Measurements from ENCODE around the gene DYNC1LI1. TPM values are rescaled to one million over a fixed set of nuclear protein-coding genes. Genes with fewer than 3 reads are reported as not detected.

DYNC1LI1 gene
- total RNA-seq, 2 donors from 2014 or later = 19.0 to 21.6 TPM

- no peak overlapping the region for H3K27ac ChIP-seq
- H3K36me3 ChIP-seq = no peaks in the 10 kb centered on the region
- no peaks in the 10 kb centered on the region for H3K4me1 ChIP-seq
- intact Hi-C loops (cut with DNase I) = no loop called here
- no peaks in the 10 kb centered on the region for H3K9me3 ChIP-seq
- TF ChIP-seq CTCF (IDR thresholded peaks at IDR 0.05) = no peak
- no peaks in the 10 kb centered on the region for H3K27me3 ChIP-seq
- no peak overlapping the region for H3K4me3 ChIP-seq
- no peak for DNase-seq
- no peak overlapping the region for H3K9ac ChIP-seq (ENCODE audit: low read depth in 2 of 2, low read length in 2 of 2)
Observed at GRCh38 chr3:32575451-32576113, 4.9 kb upstream of the DYNC1LI1 start.

GRCh38 chr3:32571192-32571485 lies 481 bp upstream of the DYNC1LI1 start:
- no peaks in the 10 kb centered on the region for H3K9me3 ChIP-seq
- peaks cover 5% of the 10 kb centered on the region for H3K4me1 ChIP-seq
- H3K27ac ChIP-seq = peak overlapping the region; percentile 90
- H3K36me3 ChIP-seq = no peaks in the 10 kb centered on the region
- DNase-seq = no peak
- H3K27me3 ChIP-seq = no peaks in the 10 kb centered on the region
- intact Hi-C loops (cut with DNase I) = no loop called here
- no peak for TF ChIP-seq CTCF (IDR thresholded peaks at IDR 0.05)
- H3K9ac ChIP-seq (ENCODE audit: low read depth in 2 of 2, low read length in 2 of 2) = peak overlapping the region; percentile 61 to 77
- peak overlapping the region; percentile 86 for H3K4me3 ChIP-seq

- no peaks in the 10 kb centered on the region for H3K27me3 ChIP-seq
- H3K4me1 ChIP-seq = peaks cover 5% of the 10 kb centered on the region
- H3K36me3 ChIP-seq = no peaks in the 10 kb centered on the region
- TF ChIP-seq CTCF (IDR thresholded peaks at IDR 0.05) = no peak
- peak overlapping the region; percentile 86 for H3K4me3 ChIP-seq
- peak overlapping the region; percentile 61 to 89 for H3K9ac ChIP-seq (ENCODE audit: low read depth in 2 of 2, low read length in 2 of 2)
- intact Hi-C loops (cut with DNase I) = no loop called here
- no peaks in the 10 kb centered on the region for H3K9me3 ChIP-seq
- H3K27ac ChIP-seq = peak overlapping the region; percentile 90
- DNase-seq = peak; percentile 75
Observed at GRCh38 chr3:32569540-32570420, 878 bp downstream of the DYNC1LI1 start.

DNA sequence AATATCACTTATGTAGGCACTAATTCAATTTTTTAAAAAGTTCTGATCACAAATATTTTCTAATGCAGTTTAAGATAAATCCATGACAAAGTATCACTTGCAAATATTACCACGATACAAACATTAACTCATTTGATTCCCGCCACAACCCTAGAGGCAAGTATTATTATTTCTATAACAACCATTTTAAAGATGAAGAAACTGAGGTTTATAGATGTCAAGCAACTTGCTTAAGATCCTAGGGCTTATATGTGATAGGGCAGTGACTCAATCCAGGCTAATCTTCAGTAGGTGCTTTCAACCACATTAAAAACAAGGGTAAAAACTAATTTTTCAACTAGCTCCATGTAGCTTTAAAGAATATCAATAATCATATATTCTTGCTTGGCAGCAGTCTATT lies 1.7 kb downstream of the DYNC1LI1 start:
- no peak for DNase-seq
- Histone ChIP-seq H3K9ac (ENCODE audit: low read depth in 2 of 2, low read length in 2 of 2) (no peak overlapping the region), H3K36me3 (no peaks in the 10 kb centered on the region), H3K9me3 (no peaks in the 10 kb centered on the region), H3K27ac (no peak overlapping the region), H3K27me3 (no peaks in the 10 kb centered on the region), H3K4me1 (peaks cover 5% of the 10 kb centered on the region), H3K4me3 (no peak overlapping the region)
- intact Hi-C loops (cut with DNase I) = no loop called here
- no peak for TF ChIP-seq CTCF (IDR thresholded peaks at IDR 0.05)

DNA sequence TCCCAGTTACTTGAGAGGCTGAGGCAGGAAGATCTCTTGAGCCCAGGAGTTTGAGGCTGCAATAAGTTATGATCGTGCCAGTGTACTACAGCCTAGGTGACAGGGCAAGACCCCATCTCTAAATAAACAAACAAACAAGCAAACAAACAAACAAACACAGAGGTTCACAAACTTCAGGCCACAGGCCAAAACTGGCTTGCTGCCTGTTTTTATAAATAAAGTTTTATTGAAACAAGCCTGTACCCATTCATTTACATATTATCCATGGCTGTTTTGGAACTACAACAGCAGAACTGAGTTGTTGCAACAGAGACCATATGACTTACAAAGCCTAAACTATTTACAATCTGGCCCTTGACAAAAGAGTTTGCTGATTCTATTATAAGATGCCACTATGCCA lies 6.5 kb downstream of the DYNC1LI1 start:
- Histone ChIP-seq H3K4me3 (no peak overlapping the region), H3K4me1 (peaks cover 4% of the 10 kb centered on the region), H3K9me3 (no peaks in the 10 kb centered on the region), H3K27ac (no peak overlapping the region), H3K9ac (ENCODE audit: low read depth in 2 of 2, low read length in 2 of 2) (no peak overlapping the region), H3K36me3 (no peaks in the 10 kb centered on the region), H3K27me3 (no peaks in the 10 kb centered on the region)
- no peak for TF ChIP-seq CTCF (IDR thresholded peaks at IDR 0.05)
- DNase-seq = no peak
- intact Hi-C loops (cut with DNase I) = no loop called here

Data from colonic mucosa (tissue), 4 donors.